H1 (cell line): ENCODE measurements around the gene RPL32. TPM values are rescaled to one million over a fixed set of nuclear protein-coding genes. Genes with fewer than 3 reads are reported as not detected.

ENCODE experiments used
- CTCF ChIA-PET: fragments of 300-600 bp; sonication (Branson Sonifier 250); formaldehyde crosslinking; loops from one replicate; lab custom pipeline; 2021; ENCODE audit not compliant: partially characterized antibody; lab: Charles Lee
- POLR2A ChIA-PET: fragments of 300-600 bp; sonication (Branson Sonifier 250); formaldehyde crosslinking; loops from one replicate; lab custom pipeline; 2021; ENCODE audit warnings: inconsistent platforms; ENCODE audit not compliant: partially characterized antibody; lab: Charles Lee
- DNase-seq, 2 experiments: peaks; one replicate each; pipeline versions ENCODE4 v3.0.0 to v3.0.0-alpha.2; 2010 to 2022; ENCODE audit warnings: low spot score in 2 of 2, low read depth in 1 of 2, mixed read lengths in 1 of 2
- FAIRE-seq: peaks from 2 replicates; lab custom pipeline; 2011; peaks lifted over from hg19 to GRCh38; lab: Jason Lieb, UNC
- H2AFZ ChIP-seq: 2 replicates; pipeline ENCODE4 v1.8.1; 2012; ENCODE audit warnings: low read length, inconsistent platforms
- H2AK5ac ChIP-seq: 2 replicates; pipeline ENCODE4 v1.6.1; 2013; ENCODE audit warnings: low read depth, low read length
- H2BK120ac ChIP-seq: replicated peaks from 2 replicates; pipeline ENCODE3; 2013; ENCODE audit warnings: low read depth, low read length, inconsistent platforms
- H2BK12ac ChIP-seq: 2 replicates; pipeline ENCODE4 v1.6.1; 2013; ENCODE audit warnings: low read depth, low read length
- H2BK15ac ChIP-seq: 2 replicates; pipeline ENCODE4 v1.6.1; 2013; ENCODE audit warnings: low read length
- H2BK20ac ChIP-seq: 2 replicates; pipeline ENCODE4 v1.6.1; 2013; ENCODE audit warnings: low read length
- H2BK5ac ChIP-seq: 2 replicates; pipeline ENCODE4 v1.6.1; 2013; ENCODE audit warnings: low read depth, low read length
- H3K14ac ChIP-seq: 2 replicates; pipeline ENCODE4 v1.6.1; 2013; ENCODE audit warnings: inconsistent platforms; ENCODE audit not compliant: insufficient read length
- H3K18ac ChIP-seq: 2 replicates; pipeline ENCODE4 v1.6.1; 2013; ENCODE audit warnings: low read length; ENCODE audit errors: extremely low read depth
- H3K23ac ChIP-seq: 2 replicates; pipeline ENCODE4 v1.6.1; 2013; ENCODE audit warnings: inconsistent platforms; ENCODE audit not compliant: insufficient read length
- H3K23me2 ChIP-seq: 2 replicates; pipeline ENCODE4 v1.6.1; 2013; ENCODE audit warnings: low read depth, low read length
- H3K27ac ChIP-seq: 2 replicates; pipeline ENCODE4 v1.6.1; 2011; ENCODE audit warnings: low read depth, low read length, inconsistent platforms
- H3K27me3 ChIP-seq, 4 experiments: replicated peaks in 1 of 4; 1 replicate in 1 of 4; 2 replicates in 3 of 4; pipeline versions ENCODE4 v1.6.1 to v1.8.1; 2011 to 2013; ENCODE audit warnings: low read length in 3 of 4, mild to moderate bottlenecking in 3 of 4, inconsistent platforms in 2 of 4, mixed read lengths in 2 of 4, moderate library complexity in 1 of 4; ENCODE audit not compliant: control insufficient read depth in 3 of 4, insufficient read depth in 3 of 4; ENCODE audit errors: extremely low read depth in 1 of 4
- H3K36me3 ChIP-seq, 4 experiments: 2 replicates each; pipeline versions ENCODE4 v1.6.1 to v1.8.1; 2011 to 2013; ENCODE audit warnings: mild to moderate bottlenecking in 4 of 4, low read length in 3 of 4, moderate library complexity in 2 of 4, control low read depth in 1 of 4, inconsistent platforms in 1 of 4; ENCODE audit not compliant: insufficient read depth in 4 of 4, control insufficient read depth in 2 of 4
- H3K4ac ChIP-seq: replicated peaks from 2 replicates; pipeline ENCODE3; 2013; ENCODE audit warnings: low read length, low read depth, mixed read lengths, inconsistent platforms; ENCODE audit not compliant: insufficient read length
- H3K4me1 ChIP-seq, 4 experiments: replicated peaks in 1 of 4; 1 replicate in 1 of 4; 2 replicates in 3 of 4; pipeline versions ENCODE4 v1.6.1 to v1.8.1; 2011 to 2013; ENCODE audit warnings: low read length in 3 of 4, inconsistent platforms in 2 of 4, mixed read lengths in 1 of 4; ENCODE audit not compliant: insufficient read depth in 4 of 4, control insufficient read depth in 3 of 4
- H3K4me2 ChIP-seq, 2 experiments: 2 replicates each; pipeline versions ENCODE4 v1.6.1 to v1.8.1; 2011 to 2013; ENCODE audit warnings: low read depth in 2 of 2, low read length in 2 of 2, control low read depth in 1 of 2, inconsistent platforms in 1 of 2, mild to moderate bottlenecking in 1 of 2; ENCODE audit not compliant: insufficient read depth in 1 of 2
- H3K4me3 ChIP-seq, 4 experiments: fragments of 200-600, 300-600 bp in 1 of 4; sonication (generic), shearing (Covaris generic), sonication (Bioruptor Twin) in 1 of 4; 2 replicates each; pipeline versions ENCODE4 v1.5.1 to v1.8.1; 2011 to 2016; ENCODE audit warnings: low read length in 4 of 4, low read depth in 3 of 4, control low read depth in 2 of 4, inconsistent platforms in 2 of 4, mild to moderate bottlenecking in 2 of 4, mixed read lengths in 1 of 4, moderate library complexity in 1 of 4; ENCODE audit not compliant: insufficient read depth in 2 of 4; ENCODE audit errors: extremely low read depth in 1 of 4
- H3K56ac ChIP-seq: replicated peaks from 2 replicates; pipeline ENCODE3; 2013; ENCODE audit warnings: low read depth, mild to moderate bottlenecking, mixed read lengths, low read length, inconsistent platforms; ENCODE audit not compliant: insufficient read length
- H3K79me1 ChIP-seq: 2 replicates; pipeline ENCODE4 v1.6.1; 2013; ENCODE audit warnings: low read depth, low read length, control low read depth
- H3K79me2 ChIP-seq, 2 experiments: 2 replicates each; pipeline versions ENCODE4 v1.6.1 to v1.8.1; 2012 to 2013; ENCODE audit warnings: low read length in 2 of 2, mild to moderate bottlenecking in 2 of 2, inconsistent platforms in 1 of 2; ENCODE audit not compliant: insufficient read depth in 2 of 2, control insufficient read depth in 1 of 2
- H3K9ac ChIP-seq, 4 experiments: replicated peaks in 1 of 4; 1 replicate in 1 of 4; 2 replicates in 3 of 4; pipeline versions ENCODE4 v1.6.1 to v1.8.1; 2011 to 2013; ENCODE audit warnings: low read depth in 3 of 4, low read length in 3 of 4, control low read depth in 2 of 4, mild to moderate bottlenecking in 2 of 4, moderate library complexity in 2 of 4, inconsistent platforms in 1 of 4; ENCODE audit errors: extremely low read depth in 1 of 4
- H3K9me3 ChIP-seq, 2 experiments: 2 replicates each; pipeline versions ENCODE4 v1.6.1 to v1.8.1; 2012 to 2013; ENCODE audit warnings: mild to moderate bottlenecking in 2 of 2, moderate library complexity in 2 of 2, control low read depth in 1 of 2, inconsistent platforms in 1 of 2, low read depth in 1 of 2, low read length in 1 of 2, mixed read lengths in 1 of 2; ENCODE audit not compliant: insufficient read depth in 2 of 2
- H4K20me1 ChIP-seq, 2 experiments: replicated peaks in 1 of 2; 2 replicates each; pipeline versions ENCODE3 to v1.8.1; 2011 to 2013; ENCODE audit warnings: inconsistent platforms in 2 of 2, low read length in 2 of 2, mild to moderate bottlenecking in 1 of 2; ENCODE audit not compliant: insufficient read depth in 2 of 2, control insufficient read depth in 1 of 2
- H4K5ac ChIP-seq: 2 replicates; pipeline ENCODE4 v1.6.1; 2013; ENCODE audit warnings: low read length, low read depth, mixed read lengths, inconsistent platforms; ENCODE audit not compliant: insufficient read length
- H4K8ac ChIP-seq: 2 replicates; pipeline ENCODE4 v1.8.0; 2013; ENCODE audit warnings: mild to moderate bottlenecking, moderate library complexity, low read length, inconsistent platforms; ENCODE audit not compliant: insufficient read depth; ENCODE audit errors: extremely low read depth
- H4K91ac ChIP-seq: replicated peaks from 2 replicates; pipeline ENCODE3; 2013; ENCODE audit warnings: low read length, mixed read lengths, inconsistent platforms; ENCODE audit not compliant: insufficient read length
- BACH1 ChIP-seq: IDR thresholded peaks from 2 replicates; pipeline ENCODE4 v1.6.1; 2012; ENCODE audit warnings: low read length, improper control_type of control experiment
- BRCA1 ChIP-seq: IDR thresholded peaks from 2 replicates; pipeline ENCODE4 v1.6.1; 2012; ENCODE audit warnings: low read depth, low read length, improper control_type of control experiment
- EP300 ChIP-seq, 2 experiments: IDR thresholded peaks; 1 replicate in 1 of 2; 2 replicates in 1 of 2; pipeline ENCODE4 v1.6.1; 2011 to 2012; ENCODE audit warnings: low read depth in 2 of 2, low read length in 2 of 2, mild to moderate bottlenecking in 2 of 2, borderline replicate concordance in 1 of 2, inconsistent platforms in 1 of 2, moderate library complexity in 1 of 2
- HDAC2 ChIP-seq, 2 experiments: fragments of 300-600 bp in 1 of 2; sonication (generic) in 1 of 2; IDR thresholded peaks; 2 replicates each; pipeline ENCODE4 v1.6.1; 2011 to 2012; ENCODE audit warnings: low read depth in 2 of 2, low read length in 2 of 2, mild to moderate bottlenecking in 2 of 2, moderate library complexity in 2 of 2, borderline replicate concordance in 1 of 2, inconsistent platforms in 1 of 2
- NANOG ChIP-seq: IDR thresholded peaks from 2 replicates; pipeline ENCODE4 v1.6.1; 2011; ENCODE audit warnings: low read length, low read depth, mild to moderate bottlenecking, inconsistent platforms; ENCODE audit not compliant: insufficient read depth, poor library complexity, severe bottlenecking
- SP2 ChIP-seq: IDR thresholded peaks from 2 replicates; pipeline ENCODE4 v1.6.1; 2012; ENCODE audit warnings: mild to moderate bottlenecking, low read length, inconsistent platforms
- TAF1 ChIP-seq: IDR thresholded peaks from 2 replicates; pipeline ENCODE4 v1.6.1; 2011; ENCODE audit warnings: mild to moderate bottlenecking, low read depth, low read length
- WGBS, 2 experiments: shearing (Covaris generic) in 1 of 2; methylation state at CpG; one replicate each; pipeline versions ENCODE4 v1.1.6 to v1.1.7; 2013 to 2015; ENCODE audit warnings: low lambda C conversion rate in 2 of 2, mixed read lengths in 2 of 2, inconsistent platforms in 1 of 2, low coverage in 1 of 2, missing lambda C conversion rate in 1 of 2; ENCODE audit not compliant: insufficient replicate concordance in 2 of 2, insufficient coverage in 1 of 2, insufficient read length in 1 of 2; ENCODE audit errors: extremely low coverage in 1 of 2, missing lambda C conversion rate in 1 of 2; 5-methylcytosine and 5-hydroxymethylcytosine counted together
- polyA plus RNA-seq, 7 experiments: library from polyadenylated mRNA; depleted of rRNA in 3 of 7; stranded (reverse) in 5 of 7; unstranded in 2 of 7; fragments of >200 nt in 5 of 7; fragments of 200-250 nt in 2 of 7; gene quantifications; 1 replicate in 5 of 7; 2 replicates in 1 of 7; 4 replicates in 1 of 7; pipeline versions ENCODE4 v1.2.1 to v1.2.3, GENCODE V29; 2011 to 2013; ENCODE audit warnings: missing spikeins in 2 of 7, mixed read lengths in 2 of 7
- total RNA-seq: library from RNA; stranded (reverse); fragmentation: NEBNext Ultra II Directional; extraction: Animal tissue kit (Norgen Biotek cat#: 25700); gene quantifications from 2 replicates; pipeline ENCODE4 v1.2.1, GENCODE V29; 2021

RPL32 gene
- total and polyA plus RNA-seq, 2 of the 8 experiments (the other 6 are each of a cell fraction or from before 2014, with no cell fraction given) = 1,443 to 2,043 TPM

GRCh38 chr3:12879191-12879815 is 37.9 kb upstream of the RPL32 start:
- H3K27me3 ChIP-seq = peaks cover 0 to 12% (median 8%) of the 10 kb centered on the region in 4 experiments; a peak in 3 of 7 replicates
- H2BK5ac ChIP-seq = no peak overlapping the region
- H3K36me3 ChIP-seq = no peaks in the 10 kb centered on the region
- H3K4me1 ChIP-seq = peaks cover 0 to 3% (median 0%) of the 10 kb centered on the region in 4 experiments; a peak in 3 of 7 replicates
- no peak overlapping the region for H2AK5ac ChIP-seq
- H4K8ac ChIP-seq = no peak overlapping the region
- no peak overlapping the region for H3K4me2 ChIP-seq
- no peak overlapping the region for H2BK20ac ChIP-seq
- H3K23me2 ChIP-seq = no peaks in the 10 kb centered on the region; the same call in 1 of the 2 replicates
- no peak overlapping the region for H3K56ac ChIP-seq
- peaks cover 0 to 3% of the 10 kb centered on the region in 2 experiments for H4K20me1 ChIP-seq
- no peaks in the 10 kb centered on the region for H3K79me1 ChIP-seq
- WGBS, 2 experiments = 88% methylated on average over 5 of the region's 5 CpGs; no CpG with 5 or more reads in 1 of the 2 experiments
- H3K27ac ChIP-seq = no peak overlapping the region
- H3K4me3 ChIP-seq = no peak overlapping the region
- CTCF ChIA-PET = interaction anchor here (0.6 to 21.3 kb wide), 7 partner anchors 10 to 1184 kb away, joined by 3 to 353 read pairs (median 4); partner anchors contain the start of gene RPL32
- H3K79me2 ChIP-seq = no peaks in the 10 kb centered on the region
- no peak overlapping the region for H3K23ac ChIP-seq
- no peak overlapping the region for H4K5ac ChIP-seq
- no peak overlapping the region for H3K4ac ChIP-seq
- no peak overlapping the region for H2BK15ac ChIP-seq
- POLR2A ChIA-PET = interaction anchor here (1.2 to 1.8 kb wide), 5 partner anchors 13 to 43 kb away, joined by 3 to 7 read pairs (median 6); partner anchors contain the start of gene RPL32
- H3K9me3 ChIP-seq = no peaks in the 10 kb centered on the region
- DNase-seq (no peak), FAIRE-seq (no peak)
- no peak overlapping the region for H2AFZ ChIP-seq
- H2BK12ac ChIP-seq = no peak overlapping the region
- no peak overlapping the region for H3K9ac ChIP-seq
- no peak overlapping the region for H2BK120ac ChIP-seq
- H4K91ac ChIP-seq = no peak overlapping the region
- TF ChIP-seq SP2 = no peak
- TF ChIP-seq TAF1 = no peak
- TF ChIP-seq BACH1 = no peak
- TF ChIP-seq HDAC2 (IDR thresholded peaks at IDR 0.05; ENCODE audit: borderline replicate concordance in 1 of 2, low read depth in 2 of 2, low read length in 2 of 2) = no peak
- TF ChIP-seq EP300 (IDR thresholded peaks at IDR 0.05; ENCODE audit: borderline replicate concordance in 1 of 2, low read depth in 2 of 2, low read length in 2 of 2) = no peak
- no peak for TF ChIP-seq NANOG
- no peak for TF ChIP-seq BRCA1
- no peak overlapping the region for H3K14ac ChIP-seq
- no peak overlapping the region for H3K18ac ChIP-seq
